Stimulated activated effector memory CD8-positive, alpha-beta T cell treated with anti-CD3 and anti-CD28 coated beads, Interleukin-12 subunit alpha, Interleukin-12 subunit beta, amount 100 ng/mL, for 72 hours (primary cell): ENCODE measurements around the gene GJA5.

Experiments
- ATAC-seq: fragments of 150-1000 bp; cut with Tn5 transposase; 2 replicates; pipeline ENCODE4 v1.10.0; 2021
- DNase-seq, 2 donors: peaks; one replicate each; pipeline ENCODE4 v3.0.0; 2021 to 2022; ENCODE audit warnings: low spot score in 2 of 2
- H3K27ac Mint-ChIP-seq: one replicate; pipeline ENCODE4 v1.8.0; 2022; ENCODE audit warnings: mild to moderate bottlenecking, mixed read lengths
- H3K36me3 Mint-ChIP-seq: one replicate; pipeline ENCODE4 v1.8.0; 2022; ENCODE audit warnings: mild to moderate bottlenecking, mixed read lengths
- H3K4me1 Mint-ChIP-seq: one replicate; pipeline ENCODE4 v1.8.0; 2022; ENCODE audit warnings: mixed read lengths
- H3K4me3 Mint-ChIP-seq: one replicate; pipeline ENCODE4 v1.8.0; 2022; ENCODE audit warnings: mild to moderate bottlenecking, mixed read lengths
- H3K9me3 Mint-ChIP-seq: one replicate; pipeline ENCODE4 v1.8.0; 2022; ENCODE audit warnings: mixed read lengths

GJA5 gene

GRCh38 chr1:147760481-147761260 is at the start of gene GJA5:
TSS of gene GJA5 (minus strand) at chr1:147760602. CDS start at chr1:147759238, 1,364 bp downstream.
- no peak for DNase-seq
- Mint-ChIP-seq H3K36me3 (no peaks in the 10 kb centered on the region), H3K27ac (peak within 1 kb of the TSS; percentile 41)

GRCh38 chr1:147809236-147809635 is 48.8 kb upstream of the GJA5 start:
- Mint-ChIP-seq H3K27ac (no peak overlapping the region), H3K4me3 (no peak overlapping the region), H3K9me3 (no peaks in the 10 kb centered on the region), H3K4me1 (no peaks in the 10 kb centered on the region), H3K36me3 (no peaks in the 10 kb centered on the region)
- DNase-seq (no peak), ATAC-seq (no peak)

More at GRCh38 chr1:147760481-147761260, at the start of gene GJA5:
- no peak for ATAC-seq
- no peak within 1 kb of the TSS for H3K4me3 Mint-ChIP-seq
- peaks cover 24% of the 10 kb centered on the region for H3K4me1 Mint-ChIP-seq
- no peaks in the 10 kb centered on the region for H3K9me3 Mint-ChIP-seq

GRCh38 chr1:147808025-147808424 is 47.6 kb upstream of the GJA5 start:
- Mint-ChIP-seq H3K27ac (no peak overlapping the region), H3K4me3 (no peak overlapping the region), H3K36me3 (no peaks in the 10 kb centered on the region), H3K4me1 (no peaks in the 10 kb centered on the region), H3K9me3 (no peaks in the 10 kb centered on the region)
- ATAC-seq (no peak), DNase-seq (no peak)

GRCh38 chr1:147807405-147807804 is 47.0 kb upstream of the GJA5 start:
- DNase-seq = no peak
- Mint-ChIP-seq H3K27ac (no peak overlapping the region), H3K9me3 (no peaks in the 10 kb centered on the region), H3K36me3 (no peaks in the 10 kb centered on the region), H3K4me3 (no peak overlapping the region), H3K4me1 (no peaks in the 10 kb centered on the region)
- no peak for ATAC-seq

- no peak overlapping the region for H3K4me3 Mint-ChIP-seq
- H3K4me1 Mint-ChIP-seq = no peaks in the 10 kb centered on the region
- DNase-seq (no peak), ATAC-seq (no peak)
- no peak overlapping the region for H3K27ac Mint-ChIP-seq
- no peaks in the 10 kb centered on the region for H3K9me3 Mint-ChIP-seq
- H3K36me3 Mint-ChIP-seq = no peaks in the 10 kb centered on the region
These were observed 44.7 kb upstream of the GJA5 start for GRCh38 chr1:147804942-147805723.

- no peaks in the 10 kb centered on the region for H3K9me3 Mint-ChIP-seq
- ATAC-seq (no peak), DNase-seq (no peak)
- no peaks in the 10 kb centered on the region for H3K4me1 Mint-ChIP-seq
- no peak overlapping the region for H3K4me3 Mint-ChIP-seq
- H3K36me3 Mint-ChIP-seq = no peaks in the 10 kb centered on the region
- no peak overlapping the region for H3K27ac Mint-ChIP-seq
These were observed 40.4 kb upstream of the GJA5 start for GRCh38 chr1:147800804-147801203.

- no peak overlapping the region for H3K27ac Mint-ChIP-seq
- no peak for DNase-seq
- no peaks in the 10 kb centered on the region for H3K4me1 Mint-ChIP-seq
- no peaks in the 10 kb centered on the region for H3K36me3 Mint-ChIP-seq
- no peaks in the 10 kb centered on the region for H3K9me3 Mint-ChIP-seq
- no peak overlapping the region for H3K4me3 Mint-ChIP-seq
- no peak for ATAC-seq
These were observed 38.3 kb upstream of the GJA5 start for GRCh38 chr1:147798731-147799130.

GRCh38 chr1:147794570-147794969 is 34.2 kb upstream of the GJA5 start:
- Mint-ChIP-seq H3K9me3 (no peaks in the 10 kb centered on the region), H3K4me3 (no peak overlapping the region), H3K36me3 (no peaks in the 10 kb centered on the region), H3K27ac (no peak overlapping the region), H3K4me1 (no peaks in the 10 kb centered on the region)
- ATAC-seq = no peak
- DNase-seq = no peak

- no peak overlapping the region for H3K4me3 Mint-ChIP-seq
- no peak overlapping the region for H3K27ac Mint-ChIP-seq
- ATAC-seq (no peak), DNase-seq (no peak)
- no peaks in the 10 kb centered on the region for H3K4me1 Mint-ChIP-seq
- H3K36me3 Mint-ChIP-seq = no peaks in the 10 kb centered on the region
- no peaks in the 10 kb centered on the region for H3K9me3 Mint-ChIP-seq
These were observed 31.5 kb upstream of the GJA5 start for GRCh38 chr1:147791876-147792275.

- no peak for ATAC-seq
- H3K4me3 Mint-ChIP-seq = no peak overlapping the region
- no peaks in the 10 kb centered on the region for H3K36me3 Mint-ChIP-seq
- no peaks in the 10 kb centered on the region for H3K9me3 Mint-ChIP-seq
- no peaks in the 10 kb centered on the region for H3K4me1 Mint-ChIP-seq
- no peak for DNase-seq
- H3K27ac Mint-ChIP-seq = no peak overlapping the region
These were observed 27.4 kb upstream of the GJA5 start for GRCh38 chr1:147787765-147788164.

- no peaks in the 10 kb centered on the region for H3K4me1 Mint-ChIP-seq
- no peak overlapping the region for H3K27ac Mint-ChIP-seq
- H3K9me3 Mint-ChIP-seq = no peaks in the 10 kb centered on the region
- no peaks in the 10 kb centered on the region for H3K36me3 Mint-ChIP-seq
- ATAC-seq = no peak
- no peak overlapping the region for H3K4me3 Mint-ChIP-seq
- DNase-seq = no peak
These were observed 26.1 kb upstream of the GJA5 start for GRCh38 chr1:147786536-147786935.

- ATAC-seq = no peak
- H3K4me3 Mint-ChIP-seq = no peak overlapping the region
- H3K4me1 Mint-ChIP-seq = no peaks in the 10 kb centered on the region
- H3K36me3 Mint-ChIP-seq = no peaks in the 10 kb centered on the region
- no peak for DNase-seq
- H3K27ac Mint-ChIP-seq = no peak overlapping the region
- no peaks in the 10 kb centered on the region for H3K9me3 Mint-ChIP-seq
These were observed 25.5 kb upstream of the GJA5 start for GRCh38 chr1:147785794-147786506.

GRCh38 chr1:147784941-147785340 is 24.5 kb upstream of the GJA5 start:
- Mint-ChIP-seq H3K4me3 (no peak overlapping the region), H3K4me1 (no peaks in the 10 kb centered on the region), H3K9me3 (no peaks in the 10 kb centered on the region), H3K27ac (no peak overlapping the region), H3K36me3 (no peaks in the 10 kb centered on the region)
- ATAC-seq = no peak
- no peak for DNase-seq

- no peak overlapping the region for H3K27ac Mint-ChIP-seq
- no peaks in the 10 kb centered on the region for H3K9me3 Mint-ChIP-seq
- no peaks in the 10 kb centered on the region for H3K36me3 Mint-ChIP-seq
- no peak overlapping the region for H3K4me3 Mint-ChIP-seq
- no peaks in the 10 kb centered on the region for H3K4me1 Mint-ChIP-seq
- no peak for DNase-seq
- no peak for ATAC-seq
These were observed 20.7 kb upstream of the GJA5 start for GRCh38 chr1:147781056-147781471.

GRCh38 chr1:147777694-147778093 is 17.3 kb upstream of the GJA5 start:
- no peaks in the 10 kb centered on the region for H3K9me3 Mint-ChIP-seq
- no peak overlapping the region for H3K27ac Mint-ChIP-seq
- no peak for ATAC-seq
- H3K36me3 Mint-ChIP-seq = no peaks in the 10 kb centered on the region
- H3K4me1 Mint-ChIP-seq = peaks cover 10% of the 10 kb centered on the region
- no peak overlapping the region for H3K4me3 Mint-ChIP-seq
- no peak for DNase-seq
